Measurements from ENCODE around the gene LDB2.
"Not testable (repeated sequence)": the region's sequence is repeated elsewhere in the genome, so short reads cannot be mapped to it uniquely, and the experiment has no call there.

The LDB2 gene

GRCh38 chr4:16596267-16596666 is 302.2 kb downstream of the LDB2 start:
- no peak for DNase-seq (ENCODE audit: low read depth)

- DNase-seq (ENCODE audit: low read depth): no peak
Measured at GRCh38 chr4:16594128-16594527, 304.3 kb downstream of the LDB2 start.

GRCh38 chr4:16593386-16593785 is 305.1 kb downstream of the LDB2 start:
- no peak for DNase-seq (ENCODE audit: low read depth)

- DNase-seq (ENCODE audit: low read depth): no peak
Measured at GRCh38 chr4:16591272-16591826, 307.1 kb downstream of the LDB2 start.

GRCh38 chr4:16590797-16591196 is 307.6 kb downstream of the LDB2 start:
- DNase-seq (ENCODE audit: low read depth): no peak

GRCh38 chr4:16588651-16589050 is 309.8 kb downstream of the LDB2 start:
- no peak for DNase-seq (ENCODE audit: low read depth)

- DNase-seq (ENCODE audit: low read depth): no peak
Measured at GRCh38 chr4:16588149-16588548, 310.3 kb downstream of the LDB2 start.

GRCh38 chr4:16585053-16585452 is 313.4 kb downstream of the LDB2 start:
- no peak for DNase-seq (ENCODE audit: low read depth)

- peak; percentile 36 for DNase-seq (ENCODE audit: low read depth)
Measured at GRCh38 chr4:16583764-16584163, 314.7 kb downstream of the LDB2 start.

GRCh38 chr4:16582526-16582925 is 315.9 kb downstream of the LDB2 start:
- no peak for DNase-seq (ENCODE audit: low read depth)

- DNase-seq (ENCODE audit: low read depth): no peak
Measured at GRCh38 chr4:16582036-16582435, 316.4 kb downstream of the LDB2 start.

- DNase-seq (ENCODE audit: low read depth): no peak
Measured at GRCh38 chr4:16581117-16581516, 317.3 kb downstream of the LDB2 start.

GRCh38 chr4:16580514-16580913 is 317.9 kb downstream of the LDB2 start:
- no peak for DNase-seq (ENCODE audit: low read depth)

GRCh38 chr4:16579866-16580265 is 318.6 kb downstream of the LDB2 start:
- DNase-seq (ENCODE audit: low read depth): no peak

GRCh38 chr4:16577177-16577576 is 321.3 kb downstream of the LDB2 start:
- no peak for DNase-seq (ENCODE audit: low read depth)

GRCh38 chr4:16574981-16575380 is 323.5 kb downstream of the LDB2 start:
- no peak for DNase-seq (ENCODE audit: low read depth)

- no peak for DNase-seq (ENCODE audit: low read depth)
Measured at GRCh38 chr4:16573739-16574138, 324.7 kb downstream of the LDB2 start.

GRCh38 chr4:16573206-16573605 is 325.2 kb downstream of the LDB2 start:
- DNase-seq (ENCODE audit: low read depth): no peak

GRCh38 chr4:16572631-16573030 is 325.8 kb downstream of the LDB2 start:
- no peak for DNase-seq (ENCODE audit: low read depth)

- no peak for DNase-seq (ENCODE audit: low read depth)
Measured at GRCh38 chr4:16572161-16572560, 326.3 kb downstream of the LDB2 start.

GRCh38 chr4:16569790-16570189 is 328.7 kb downstream of the LDB2 start:
- no peak for DNase-seq (ENCODE audit: low read depth)

GRCh38 chr4:16557316-16557715 is 341.1 kb downstream of the LDB2 start:
- DNase-seq (ENCODE audit: low read depth): not testable (repeated sequence)

- no peak for DNase-seq (ENCODE audit: low read depth)
Measured at GRCh38 chr4:16555156-16555555, 343.3 kb downstream of the LDB2 start.

- DNase-seq (ENCODE audit: low read depth): no peak
Measured at GRCh38 chr4:16550531-16550930, 347.9 kb downstream of the LDB2 start.

GRCh38 chr4:16545656-16546055 is 352.8 kb downstream of the LDB2 start:
- no peak for DNase-seq (ENCODE audit: low read depth)

Data from non-pigmented ciliary epithelial cell (primary cell).